HepG2 (cell line): ENCODE measurements around the gene DYSF. TPM values are rescaled to one million over a fixed set of nuclear protein-coding genes. Genes with fewer than 3 reads are reported as not detected.

ENCODE experiments used
- BCL6 ChIP-seq: IDR thresholded peaks from 2 replicates; pipeline ENCODE4 v1.6.1; 2016; ENCODE audit warnings: missing genetic modification reagents, missing compliant biosample characterization
- CEBPB ChIP-seq: IDR thresholded peaks from 2 replicates; pipeline ENCODE4 v1.6.1; 2011; ENCODE audit warnings: low read depth, low read length, improper control_type of control experiment, borderline replicate concordance
- CSRNP2 ChIP-seq: sonication (generic); formaldehyde crosslinking; conservative IDR thresholded peaks from 2 replicates; pipeline ENCODE4 v1.8.0; 2022; ENCODE audit warnings: low read depth, missing genetic modification reagents
- FOXC1 ChIP-seq: sonication (generic); formaldehyde crosslinking; IDR thresholded peaks from 2 replicates; pipeline ENCODE4 v1.8.0; 2022; ENCODE audit warnings: mild to moderate bottlenecking, missing genetic modification reagents, borderline replicate concordance
- HMGA1 ChIP-seq: sonication (generic); formaldehyde crosslinking; conservative IDR thresholded peaks from 2 replicates; pipeline ENCODE4 v1.4.0; 2020; ENCODE audit warnings: missing genetic modification reagents
- JUN ChIP-seq: sonication (generic); formaldehyde crosslinking; IDR thresholded peaks from 2 replicates; pipeline ENCODE4 v1.4.0; 2020; ENCODE audit warnings: mild to moderate bottlenecking, missing genetic modification reagents
- MLLT10 ChIP-seq: sonication (generic); formaldehyde crosslinking; IDR thresholded peaks from 2 replicates; pipeline ENCODE4 v1.4.0; 2020; ENCODE audit warnings: missing genetic modification reagents
- NR2F2 ChIP-seq: IDR thresholded peaks from 2 replicates; pipeline ENCODE4 v1.6.1; 2012; ENCODE audit warnings: low read depth, inconsistent platforms, borderline replicate concordance
- NRL ChIP-seq: sonication (generic); formaldehyde crosslinking; IDR thresholded peaks from 2 replicates; pipeline ENCODE4 v1.5.0; 2020; ENCODE audit warnings: missing genetic modification reagents, mild to moderate bottlenecking, moderate library complexity, borderline replicate concordance
- PRMT3 ChIP-seq: sonication (generic); formaldehyde crosslinking; IDR thresholded peaks from 2 replicates; pipeline ENCODE4 v1.8.1; 2022; ENCODE audit warnings: low read depth, mild to moderate bottlenecking, moderate library complexity, missing genetic modification reagents, borderline replicate concordance
- RBM22 ChIP-seq: fragments of 200-400 bp; formaldehyde crosslinking; optimal IDR thresholded peaks from 2 replicates; pipeline ENCODE3; 2017; ENCODE audit warnings: mild to moderate bottlenecking, low read length, moderate library complexity
- TIGD3 ChIP-seq: sonication (generic); formaldehyde crosslinking; IDR thresholded peaks from 2 replicates; pipeline ENCODE4 v1.5.1; 2020; ENCODE audit warnings: mild to moderate bottlenecking, missing genetic modification reagents, borderline replicate concordance
- ZNF281 ChIP-seq: sonication (generic); formaldehyde crosslinking; IDR thresholded peaks from 2 replicates; pipeline ENCODE4 v1.4.0; 2020; ENCODE audit warnings: missing genetic modification reagents, borderline replicate concordance
- ZNF619 ChIP-seq: sonication (generic); formaldehyde crosslinking; IDR thresholded peaks from 2 replicates; pipeline ENCODE4 v1.4.0; 2020; ENCODE audit warnings: mild to moderate bottlenecking, missing genetic modification reagents
- ZNF761 ChIP-seq: sonication (generic); formaldehyde crosslinking; conservative IDR thresholded peaks from 2 replicates; pipeline ENCODE4 v1.4.0; 2020; ENCODE audit warnings: mild to moderate bottlenecking, missing genetic modification reagents
- ZNF788 ChIP-seq: sonication (generic); formaldehyde crosslinking; IDR thresholded peaks from 2 replicates; pipeline ENCODE4 v1.5.0; 2020; ENCODE audit warnings: mild to moderate bottlenecking, missing genetic modification reagents, borderline replicate concordance
- ZNF879 ChIP-seq: sonication (generic); formaldehyde crosslinking; IDR thresholded peaks from 2 replicates; pipeline ENCODE4 v1.8.1; 2023; ENCODE audit warnings: missing genetic modification reagents
- polyA plus RNA-seq, 8 experiments: library from polyadenylated mRNA; depleted of rRNA in 3 of 8; stranded (reverse) in 7 of 8; unstranded in 1 of 8; fragments of >200 nt; fragmentation: Illumina TruSeq in 4 of 8; extraction: Trizol in 4 of 8; gene quantifications; 2 replicates each; pipeline versions ENCODE4 v1.2.1 to v1.2.3, GENCODE V29; 2011 to 2016; ENCODE audit warnings: low read depth in 4 of 8, missing spikeins in 1 of 8, mixed read lengths in 1 of 8; ENCODE audit not compliant: insufficient read depth in 1 of 8
- total RNA-seq, 5 experiments: library from RNA; depleted of rRNA; stranded (reverse); fragments of >200 nt; fragmentation: Illumina TruSeq; extraction: Trizol; gene quantifications; 2 replicates each; pipeline ENCODE4 v1.2.3, GENCODE V29; 2016; ENCODE audit warnings: low read depth in 1 of 5
- TF ChIP-seq, protein P1 (sequence below): sonication (generic); formaldehyde crosslinking; IDR thresholded peaks from 2 replicates; pipeline ENCODE4 v1.4.0; 2020; ENCODE audit warnings: missing genetic modification reagents

The DYSF gene
- total and polyA plus RNA-seq, 2 of the 13 experiments (the other 11 are each of a cell fraction or from before 2014, with no cell fraction given): 0.15 to 2.4 TPM

DNA sequence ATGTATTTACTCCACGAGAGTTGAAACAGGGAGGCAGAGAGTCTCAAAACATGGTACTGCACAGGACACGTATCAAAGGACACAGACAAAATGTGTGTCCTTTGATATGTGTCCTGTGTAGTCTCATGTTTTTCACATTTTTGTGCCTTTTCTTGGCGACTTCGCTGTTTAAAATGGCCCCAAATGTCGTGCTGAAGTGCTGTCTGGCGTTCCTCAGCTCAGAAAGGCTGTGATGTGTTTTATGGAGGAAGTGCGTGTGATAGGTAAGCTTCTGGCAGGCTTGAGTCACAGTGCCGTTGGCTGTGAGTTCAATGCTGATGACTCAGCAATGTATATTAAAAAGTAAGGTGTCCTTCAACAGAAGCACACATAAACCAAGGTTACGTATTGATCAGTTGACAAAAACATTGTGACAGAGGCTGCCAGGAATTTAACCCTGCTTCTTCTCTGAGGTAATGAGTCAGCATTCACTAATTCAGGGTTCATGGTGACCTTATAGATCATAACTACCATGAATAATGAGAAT is 78.2 kb downstream of the DYSF start (continued):
- TF ChIP-seq CEBPB (peak; percentile 71; the same call in 1 of the 2 replicates), TIGD3 (no peak), RBM22 (no peak), ZNF619 (no peak), MLLT10 (CRISPR knock-in tag) (no peak), ZNF281 (no peak), CSRNP2 (CRISPR knock-in tag) (no peak), ZNF788 (CRISPR knock-in tag) (no peak), FOXC1 (CRISPR knock-in tag) (no peak), PRMT3 (CRISPR knock-in tag) (no peak), NR2F2 (no peak), JUN (CRISPR knock-in tag) (peak; percentile 92), ZNF879 (CRISPR knock-in tag) (no peak), BCL6 (CRISPR knock-in tag) (peak; percentile 52), ZNF761 (CRISPR knock-in tag) (no peak), NRL (no peak), HMGA1 (CRISPR knock-in tag) (no peak)
- TF ChIP-seq, protein P1, sequence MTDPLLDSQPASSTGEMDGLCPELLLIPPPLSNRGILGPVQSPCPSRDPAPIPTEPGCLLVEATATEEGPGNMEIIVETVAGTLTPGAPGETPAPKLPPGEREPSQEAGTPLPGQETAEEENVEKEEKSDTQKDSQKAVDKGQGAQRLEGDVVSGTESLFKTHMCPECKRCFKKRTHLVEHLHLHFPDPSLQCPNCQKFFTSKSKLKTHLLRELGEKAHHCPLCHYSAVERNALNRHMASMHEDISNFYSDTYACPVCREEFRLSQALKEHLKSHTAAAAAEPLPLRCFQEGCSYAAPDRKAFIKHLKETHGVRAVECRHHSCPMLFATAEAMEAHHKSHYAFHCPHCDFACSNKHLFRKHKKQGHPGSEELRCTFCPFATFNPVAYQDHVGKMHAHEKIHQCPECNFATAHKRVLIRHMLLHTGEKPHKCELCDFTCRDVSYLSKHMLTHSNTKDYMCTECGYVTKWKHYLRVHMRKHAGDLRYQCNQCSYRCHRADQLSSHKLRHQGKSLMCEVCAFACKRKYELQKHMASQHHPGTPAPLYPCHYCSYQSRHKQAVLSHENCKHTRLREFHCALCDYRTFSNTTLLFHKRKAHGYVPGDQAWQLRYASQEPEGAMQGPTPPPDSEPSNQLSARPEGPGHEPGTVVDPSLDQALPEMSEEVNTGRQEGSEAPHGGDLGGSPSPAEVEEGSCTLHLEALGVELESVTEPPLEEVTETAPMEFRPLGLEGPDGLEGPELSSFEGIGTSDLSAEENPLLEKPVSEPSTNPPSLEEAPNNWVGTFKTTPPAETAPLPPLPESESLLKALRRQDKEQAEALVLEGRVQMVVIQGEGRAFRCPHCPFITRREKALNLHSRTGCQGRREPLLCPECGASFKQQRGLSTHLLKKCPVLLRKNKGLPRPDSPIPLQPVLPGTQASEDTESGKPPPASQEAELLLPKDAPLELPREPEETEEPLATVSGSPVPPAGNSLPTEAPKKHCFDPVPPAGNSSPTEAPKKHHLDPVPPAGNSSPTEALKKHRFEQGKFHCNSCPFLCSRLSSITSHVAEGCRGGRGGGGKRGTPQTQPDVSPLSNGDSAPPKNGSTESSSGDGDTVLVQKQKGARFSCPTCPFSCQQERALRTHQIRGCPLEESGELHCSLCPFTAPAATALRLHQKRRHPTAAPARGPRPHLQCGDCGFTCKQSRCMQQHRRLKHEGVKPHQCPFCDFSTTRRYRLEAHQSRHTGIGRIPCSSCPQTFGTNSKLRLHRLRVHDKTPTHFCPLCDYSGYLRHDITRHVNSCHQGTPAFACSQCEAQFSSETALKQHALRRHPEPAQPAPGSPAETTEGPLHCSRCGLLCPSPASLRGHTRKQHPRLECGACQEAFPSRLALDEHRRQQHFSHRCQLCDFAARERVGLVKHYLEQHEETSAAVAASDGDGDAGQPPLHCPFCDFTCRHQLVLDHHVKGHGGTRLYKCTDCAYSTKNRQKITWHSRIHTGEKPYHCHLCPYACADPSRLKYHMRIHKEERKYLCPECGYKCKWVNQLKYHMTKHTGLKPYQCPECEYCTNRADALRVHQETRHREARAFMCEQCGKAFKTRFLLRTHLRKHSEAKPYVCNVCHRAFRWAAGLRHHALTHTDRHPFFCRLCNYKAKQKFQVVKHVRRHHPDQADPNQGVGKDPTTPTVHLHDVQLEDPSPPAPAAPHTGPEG (CRISPR knock-in tag): no peak
